Stimulated activated CD4-positive, alpha-beta T cell treated with anti-CD3 and anti-CD28 coated beads, Interleukin-1b, Interleukin-23, amount 100 ng/mL, for 48 hours (primary cell): Measurements from ENCODE around the gene PKP2.
"Not testable (repeated sequence)": the region's sequence is repeated elsewhere in the genome, so short reads cannot be mapped to it uniquely, and the experiment has no call there.

Source experiments
- DNase-seq: peaks from one replicate; pipeline ENCODE4 v3.0.0-alpha.2; 2020

The PKP2 gene

DNA sequence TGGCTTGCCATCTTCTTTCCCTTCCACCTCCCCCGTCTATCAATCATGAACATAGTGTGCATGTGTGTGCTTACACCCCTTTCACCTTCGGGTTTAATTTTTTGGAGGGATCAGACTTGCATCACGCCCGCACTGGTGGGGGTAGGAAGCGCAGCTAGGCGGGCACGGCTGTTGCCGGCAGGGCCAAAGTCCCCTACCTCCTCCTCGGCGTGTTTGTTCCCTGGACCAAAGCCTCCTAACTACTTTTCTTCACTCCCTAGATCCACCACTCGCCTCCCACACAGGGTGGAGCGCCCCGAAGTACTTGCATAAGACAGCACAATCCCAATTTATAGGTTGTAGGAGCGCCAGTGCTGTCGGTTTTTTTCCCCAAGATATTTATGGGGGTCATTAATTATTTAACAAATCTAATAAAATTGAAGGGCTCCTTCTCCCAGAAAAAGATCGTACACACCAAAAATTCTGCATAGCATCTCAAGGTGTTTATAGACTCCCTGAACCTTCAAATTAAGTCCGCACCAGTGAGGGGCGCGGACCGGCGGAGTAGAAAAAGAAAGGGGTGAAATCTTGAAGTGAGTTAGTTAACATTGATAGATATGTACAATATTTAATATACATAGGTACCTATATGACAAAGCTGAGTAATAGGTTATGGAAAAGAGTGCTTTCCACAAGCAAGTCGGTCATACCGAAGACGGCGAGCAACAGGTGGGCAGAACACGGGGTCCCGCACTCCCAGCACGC, 717 bp downstream of the PKP2 start:
- no peak for DNase-seq

DNA sequence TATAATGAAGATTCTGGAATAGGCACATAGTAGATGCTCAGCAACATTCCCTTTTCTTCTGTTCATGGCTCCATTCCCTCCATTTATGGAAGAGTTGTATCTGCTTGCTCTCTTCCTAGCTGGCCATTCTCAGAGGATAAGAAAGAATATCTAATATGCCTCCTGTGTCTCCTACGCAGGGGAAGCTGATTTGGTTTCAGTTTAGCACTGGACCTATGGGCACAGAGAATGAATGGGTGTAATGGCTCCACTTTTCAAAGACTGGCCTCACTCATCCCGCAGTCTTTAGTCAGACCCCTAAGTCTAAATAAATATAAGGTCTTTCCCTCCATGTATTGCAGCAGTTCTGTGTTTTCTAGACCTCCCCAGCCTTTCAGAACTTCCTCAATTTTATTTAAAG, 2.0 kb downstream of the PKP2 start:
- DNase-seq = no peak

DNA sequence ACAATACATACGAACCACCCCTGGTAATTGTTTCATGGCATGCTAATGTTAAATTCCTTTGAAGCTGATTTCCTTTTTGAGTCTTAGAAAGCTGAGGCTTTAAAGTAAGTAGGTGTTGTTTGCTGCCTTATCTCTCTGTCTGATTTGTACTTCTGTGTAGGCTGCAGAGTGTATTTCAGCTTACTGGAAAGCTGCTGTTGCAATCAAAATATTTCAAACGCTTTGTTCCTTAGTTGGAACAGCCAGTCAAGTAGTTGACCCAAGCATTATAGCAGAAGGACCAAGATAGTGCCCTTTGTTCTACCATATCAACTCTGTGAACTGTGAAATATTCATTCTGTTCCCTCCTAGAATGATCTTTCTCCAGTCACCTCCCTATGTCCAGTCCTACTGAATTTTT, 3.1 kb downstream of the PKP2 start:
- no peak for DNase-seq

DNA sequence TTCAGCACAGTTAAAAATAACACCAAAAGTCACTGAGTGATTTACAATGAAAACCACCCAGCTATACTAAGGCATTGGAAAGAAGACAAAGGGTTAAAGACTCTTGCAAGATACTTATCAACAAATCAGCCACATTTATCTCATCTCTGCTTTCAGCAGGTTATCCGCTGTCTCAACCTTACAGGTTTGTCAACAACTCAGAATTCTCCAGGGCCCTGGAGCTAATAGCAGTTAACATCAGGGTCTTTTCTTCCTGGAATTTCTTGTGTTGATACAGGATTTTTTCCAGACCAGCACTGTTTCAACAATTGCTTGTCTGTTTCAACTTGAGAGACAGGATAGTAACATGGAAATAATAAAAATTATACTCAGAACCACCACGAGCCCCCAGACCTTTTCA, 3.5 kb downstream of the PKP2 start:
- DNase-seq = no peak

DNA sequence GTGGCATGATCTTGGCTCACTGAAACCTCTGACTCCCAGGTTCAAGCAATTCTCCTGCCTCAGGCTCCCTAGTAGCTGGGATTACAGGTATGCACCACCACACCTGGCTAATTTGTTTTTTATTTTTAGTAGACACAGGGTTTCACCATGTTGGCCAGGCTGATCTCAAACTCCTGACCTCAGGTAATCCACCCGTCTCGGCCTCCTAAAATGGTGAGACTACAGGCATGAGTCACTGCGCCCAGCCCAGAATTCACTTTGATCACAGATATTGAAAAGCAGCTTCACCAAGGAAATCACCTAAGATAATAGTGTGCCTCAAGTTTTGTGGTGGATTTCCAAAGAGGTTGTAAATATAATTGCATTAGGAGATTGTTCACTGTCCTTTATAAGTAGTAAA, 4.2 kb downstream of the PKP2 start:
- DNase-seq = not testable (repeated sequence)

DNA sequence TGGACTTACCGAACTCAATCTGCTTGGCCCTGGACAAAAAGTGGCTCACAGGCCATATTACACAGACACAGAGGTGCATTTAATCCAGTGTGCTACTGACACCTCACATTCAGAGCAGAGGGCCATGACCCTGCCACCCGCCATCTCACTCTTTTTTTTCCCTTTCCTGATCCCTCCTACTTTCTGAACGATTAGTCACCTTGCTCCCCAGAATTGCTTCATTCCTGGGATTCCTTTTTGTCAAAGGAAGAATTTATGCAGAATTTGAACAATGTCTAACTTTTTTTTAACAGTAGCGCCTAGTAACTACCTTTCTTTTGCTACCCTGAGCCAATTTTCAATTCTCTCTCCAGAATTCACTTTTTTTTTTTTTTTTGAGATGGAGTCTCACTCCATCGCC, 4.6 kb downstream of the PKP2 start:
- DNase-seq = no peak

DNA sequence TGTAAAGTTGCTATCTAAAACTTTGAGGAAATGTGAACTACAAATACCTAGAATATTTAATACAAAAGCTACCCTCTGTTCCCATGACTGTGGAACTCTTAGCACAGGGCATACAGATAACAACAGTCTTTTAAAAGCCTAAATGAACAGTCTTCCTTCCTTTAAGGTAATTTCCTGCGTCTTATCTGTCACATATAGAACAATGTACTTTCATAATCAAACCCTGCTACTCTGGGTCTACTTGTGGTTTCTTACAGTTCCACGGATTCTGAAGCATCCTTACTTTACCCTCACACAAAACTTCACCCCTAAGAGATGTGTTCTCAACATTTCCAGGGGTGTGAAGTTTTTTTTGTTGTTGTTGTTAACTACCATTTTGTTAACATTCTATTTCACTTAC, 5.1 kb downstream of the PKP2 start:
- no peak for DNase-seq

DNA sequence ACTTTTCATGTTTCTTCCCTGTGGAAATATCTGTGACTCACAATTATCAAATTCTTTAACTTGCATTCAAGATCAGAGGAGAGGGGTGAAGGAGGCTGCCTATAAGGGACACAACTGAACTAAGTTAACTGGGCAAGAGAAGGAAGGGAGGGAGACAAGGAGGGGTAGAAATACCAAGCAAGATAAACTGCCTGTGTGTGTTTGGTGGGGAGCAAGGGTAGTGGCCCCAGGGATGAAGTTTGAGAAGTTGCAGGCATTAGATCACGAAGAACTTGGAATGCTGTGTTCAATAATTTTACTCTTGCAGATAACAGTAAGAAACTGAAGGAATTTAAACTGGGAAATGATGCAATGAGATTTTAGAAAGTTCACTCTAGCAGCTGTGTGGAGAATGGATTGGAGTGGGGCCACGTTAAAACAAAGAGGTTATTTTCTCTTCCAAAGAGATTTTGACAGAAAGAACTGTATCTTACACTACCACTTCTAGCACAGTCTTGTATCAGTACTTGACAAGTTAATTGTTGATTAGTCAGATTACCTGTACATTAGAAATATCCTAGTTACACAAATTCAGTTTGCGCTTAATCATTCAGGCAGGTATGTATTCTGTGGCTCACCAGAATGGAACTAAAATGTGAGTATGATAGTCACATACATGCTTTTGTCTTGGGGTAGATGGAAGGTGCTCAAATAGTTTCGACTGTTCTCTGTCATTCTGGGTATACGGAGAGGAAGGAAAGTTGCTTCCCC, 7.4 kb downstream of the PKP2 start:
- DNase-seq = no peak

DNA sequence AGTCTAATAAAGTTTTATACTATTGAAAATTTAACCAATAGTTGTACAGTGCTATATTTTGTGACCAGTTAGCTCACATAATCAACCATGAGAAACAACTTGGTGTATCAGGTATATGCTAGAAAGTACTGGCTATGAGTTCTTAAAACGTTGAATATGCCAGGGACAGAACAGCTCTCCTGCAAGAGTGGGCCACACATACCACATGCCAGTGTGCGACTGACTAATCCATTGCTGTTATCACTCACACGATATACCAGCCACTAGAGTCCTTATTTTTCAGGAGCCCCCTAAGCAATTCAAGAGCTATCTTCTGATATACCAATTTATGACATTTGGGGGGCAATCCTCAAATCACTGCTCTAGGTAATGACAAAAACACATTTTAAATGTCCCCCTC, 9.5 kb downstream of the PKP2 start:
- DNase-seq = no peak

DNA sequence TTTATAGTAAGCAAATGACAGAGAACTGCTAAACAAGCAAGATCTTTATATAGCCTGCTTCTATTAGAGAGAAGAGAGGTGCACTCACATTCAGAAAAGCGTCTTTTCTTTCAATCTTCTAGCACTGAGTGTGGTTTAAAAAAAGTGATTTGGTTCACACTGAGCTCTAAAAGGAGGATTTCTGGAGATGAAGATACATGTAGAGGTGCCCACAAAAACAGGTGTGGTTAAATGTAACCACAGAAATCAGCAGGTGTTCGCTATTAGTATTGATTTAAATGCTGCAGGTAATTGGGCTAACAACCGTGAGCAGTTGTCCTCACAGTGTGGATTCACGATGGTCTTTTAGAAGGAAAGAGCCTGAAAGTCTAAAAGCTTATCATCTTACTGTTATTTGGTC, 10.7 kb downstream of the PKP2 start:
- DNase-seq = no peak

DNA sequence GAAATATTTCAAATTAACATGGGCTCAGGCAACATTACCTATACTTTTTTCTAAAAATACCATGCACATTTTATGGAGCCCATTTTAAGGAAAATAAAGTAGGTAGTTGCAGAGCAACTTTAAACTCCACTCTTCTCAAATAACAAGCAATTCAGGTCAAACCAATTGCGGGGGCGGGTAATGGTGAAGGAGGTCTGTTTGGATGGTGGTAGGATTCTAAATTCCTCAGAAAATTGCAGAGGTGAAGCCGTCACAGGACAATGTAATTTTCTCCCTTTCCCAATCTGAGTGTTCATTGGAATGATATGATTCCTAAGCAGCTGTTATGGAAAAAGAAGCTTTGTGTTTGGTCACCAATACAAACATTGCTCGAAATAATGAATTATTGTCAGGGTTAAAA, 11.6 kb downstream of the PKP2 start:
- DNase-seq = no peak

DNA sequence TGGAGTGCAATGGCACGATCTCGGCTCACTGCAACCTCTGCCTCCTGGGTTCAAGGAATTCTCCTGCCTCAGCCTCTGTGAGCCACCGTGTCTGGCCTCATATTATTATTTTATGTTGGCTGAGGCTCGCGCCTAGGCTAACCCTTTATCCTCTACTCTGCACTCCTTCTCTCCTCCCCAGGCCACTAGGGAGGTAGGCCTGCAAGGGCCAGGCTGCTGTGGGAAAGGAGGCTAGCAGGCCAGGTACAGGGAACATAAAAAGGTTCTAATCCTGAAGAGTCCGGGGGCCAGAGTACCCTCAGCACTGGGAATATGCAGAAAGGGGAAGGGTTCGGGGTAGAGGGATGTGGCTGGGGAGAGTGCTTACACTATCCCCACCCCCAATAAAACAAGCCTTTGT, 14.9 kb downstream of the PKP2 start:
- DNase-seq = no peak

DNA sequence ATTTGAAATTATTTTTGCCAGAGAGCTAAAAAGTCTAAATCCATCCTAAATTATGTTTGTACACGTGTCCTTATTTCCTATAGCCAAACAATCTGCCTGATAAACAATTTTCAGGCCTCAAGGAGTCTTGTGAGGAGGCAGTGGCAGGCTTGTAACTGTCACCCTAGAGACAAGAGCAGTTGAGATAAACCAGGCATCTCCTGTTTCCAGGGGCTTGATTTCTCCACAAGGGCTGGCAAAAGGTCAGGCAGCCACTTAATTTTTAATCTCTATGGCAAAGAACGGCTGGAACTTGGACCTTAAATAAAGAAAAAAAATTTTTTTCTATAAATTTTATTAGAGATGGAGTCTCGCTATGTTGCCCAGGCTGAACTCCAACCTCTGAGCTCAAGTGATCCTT, 15.5 kb downstream of the PKP2 start:
- no peak for DNase-seq

DNA sequence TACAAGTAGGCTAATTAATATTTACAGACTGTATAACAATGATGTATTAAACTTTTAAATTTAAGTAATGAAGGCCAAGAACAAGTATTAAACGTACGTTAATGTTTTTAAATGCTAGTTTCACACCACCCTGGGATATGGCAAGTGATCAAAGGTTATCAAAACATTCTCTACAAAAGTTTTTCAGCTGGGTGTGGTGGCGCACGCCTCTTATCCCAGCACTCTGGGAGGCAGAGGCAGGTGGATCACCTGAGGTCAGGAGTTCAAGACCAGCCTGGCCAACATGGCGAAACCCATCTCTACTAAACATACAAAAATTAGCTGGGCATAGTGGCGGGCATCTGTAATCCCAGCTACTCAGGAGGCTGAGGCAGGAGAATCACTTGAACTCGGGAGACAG, 17.5 kb downstream of the PKP2 start:
- not testable (repeated sequence) for DNase-seq

DNA sequence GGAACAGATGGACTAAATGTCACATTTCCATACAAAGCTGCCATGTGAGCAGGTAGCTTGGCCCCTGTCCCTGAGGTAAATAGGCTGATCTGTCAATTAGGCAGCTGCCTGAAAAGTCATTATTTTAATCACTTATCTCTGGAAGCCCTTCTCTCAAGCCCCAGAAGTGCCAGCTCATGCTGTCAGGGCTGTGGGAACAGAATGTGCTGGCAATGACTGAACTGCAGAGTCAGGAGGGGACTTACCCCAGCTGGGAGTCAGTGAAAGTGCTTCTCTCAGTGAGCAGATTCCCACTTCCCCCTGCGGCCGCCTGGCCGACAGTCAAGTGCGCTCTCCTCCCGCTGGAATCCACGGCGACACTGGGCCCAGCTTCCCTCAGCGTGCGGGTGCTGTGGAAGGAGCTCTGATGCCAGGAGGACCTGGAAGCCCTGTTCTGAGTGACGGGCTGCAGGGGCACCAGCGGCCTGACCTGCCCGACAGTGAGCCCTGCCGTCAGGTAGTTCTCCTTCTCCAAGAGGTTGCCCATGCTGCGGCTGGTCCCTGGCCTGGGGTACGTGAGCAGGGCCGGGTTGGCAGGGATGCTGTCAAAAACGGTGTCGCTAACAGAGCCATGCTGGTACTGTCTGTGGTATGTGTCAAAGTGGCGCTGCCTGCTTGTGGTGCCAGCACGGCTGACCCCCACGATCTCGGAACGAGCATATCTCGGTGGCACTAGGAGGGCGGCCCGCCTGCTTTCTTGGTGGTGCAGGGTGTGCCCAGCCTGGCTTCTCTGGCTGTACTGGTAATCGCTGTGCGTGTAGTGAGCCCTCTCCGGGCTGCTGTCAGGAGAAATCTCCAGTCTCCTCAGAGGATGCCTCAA, 18.7 kb downstream of the PKP2 start:
- DNase-seq = no peak

DNA sequence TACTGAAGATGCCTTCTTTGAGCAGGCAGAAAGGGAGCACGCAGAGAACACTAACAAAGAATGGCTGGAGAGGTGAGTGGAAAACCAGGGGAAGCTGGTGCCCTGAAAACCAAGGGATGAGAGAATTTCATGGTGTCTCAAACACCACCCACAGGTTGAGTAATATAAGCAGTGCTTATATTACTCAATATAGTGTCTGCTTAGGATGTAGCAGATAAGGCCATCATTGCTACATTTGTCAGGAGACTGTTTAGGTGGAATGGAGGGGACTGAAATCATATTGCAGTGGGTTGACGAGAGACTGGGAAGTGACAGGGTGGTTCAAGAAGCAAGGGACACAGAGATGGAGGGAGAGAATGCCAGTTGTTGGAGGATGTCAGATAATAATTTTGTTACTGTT, 20.6 kb downstream of the PKP2 start:
- DNase-seq = no peak

DNA sequence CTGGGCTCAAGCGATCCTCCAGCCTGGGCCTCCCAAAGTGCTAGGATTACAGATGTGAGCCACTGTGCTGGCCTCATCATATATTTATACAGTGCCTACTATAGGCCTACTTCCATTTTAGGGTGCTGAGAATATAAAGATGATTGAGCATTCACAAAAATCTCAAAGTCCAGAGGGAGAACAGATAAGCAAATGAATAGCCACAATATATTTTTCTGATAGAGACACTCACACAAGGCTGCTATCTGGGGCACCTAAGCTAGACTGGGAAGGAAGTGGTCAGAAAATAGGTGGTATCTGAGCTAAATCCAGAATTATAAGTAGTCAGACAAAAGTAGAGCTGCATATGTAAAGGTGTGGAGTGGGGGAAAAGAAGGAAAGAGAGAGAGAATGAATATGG, 21.6 kb downstream of the PKP2 start:
- no peak for DNase-seq

DNA sequence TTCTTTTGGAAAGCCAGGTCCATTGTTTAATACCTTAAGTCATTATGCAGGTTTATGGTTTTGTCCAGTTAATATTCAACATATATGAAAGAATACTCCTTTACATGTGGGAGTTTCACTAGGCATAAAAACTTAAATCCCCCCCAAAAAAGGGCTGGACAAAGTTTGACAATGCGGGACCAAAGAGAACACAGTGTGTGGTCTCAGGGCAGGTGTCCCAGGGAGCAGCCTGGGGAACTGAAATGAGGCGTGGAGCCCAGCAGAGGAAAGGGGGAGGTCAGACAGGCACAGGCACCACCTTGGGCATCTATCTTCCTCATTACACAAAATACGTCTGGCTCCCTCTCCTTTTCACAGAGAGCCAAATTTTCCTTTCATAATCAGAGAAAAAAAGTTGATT, 22.5 kb downstream of the PKP2 start:
- no peak for DNase-seq

DNA sequence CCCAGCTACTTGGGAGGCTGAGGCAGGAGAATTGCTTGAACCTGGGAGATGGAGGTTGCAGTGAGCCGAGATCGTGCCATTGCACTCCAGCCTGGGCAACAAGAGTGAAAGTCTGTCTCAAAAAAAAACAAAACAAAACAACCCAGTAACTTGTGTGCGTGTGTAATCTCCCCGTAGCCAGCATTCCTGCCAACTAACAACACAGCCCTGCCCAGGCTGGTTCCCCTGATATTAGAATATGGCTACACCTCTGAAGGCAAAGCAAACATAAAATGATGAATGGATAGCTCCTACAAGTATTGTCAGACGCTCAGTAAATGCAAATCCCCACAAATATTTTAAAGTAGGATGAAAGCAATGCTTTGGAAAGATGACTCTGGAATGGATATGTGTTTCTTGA, 24.2 kb downstream of the PKP2 start:
- not testable (repeated sequence) for DNase-seq

DNA sequence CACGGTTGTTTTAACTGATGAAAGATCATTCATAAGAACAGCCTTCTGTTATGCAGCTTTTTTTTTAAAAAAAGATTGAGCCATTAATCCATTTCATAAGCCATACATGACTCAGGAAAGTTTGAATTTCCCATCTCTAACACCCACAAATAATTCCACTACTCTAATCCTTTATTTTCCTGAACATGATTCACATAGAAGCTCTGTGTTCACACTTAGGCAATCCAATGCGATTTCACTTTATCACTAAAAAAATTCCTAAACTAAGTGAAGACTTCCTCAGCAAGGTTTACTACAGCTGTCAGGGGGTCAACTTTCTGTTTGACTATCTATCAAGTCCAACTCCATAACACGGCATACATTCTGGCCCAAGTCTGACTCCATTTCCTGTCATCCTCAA, 25.9 kb downstream of the PKP2 start:
- DNase-seq = no peak

DNA sequence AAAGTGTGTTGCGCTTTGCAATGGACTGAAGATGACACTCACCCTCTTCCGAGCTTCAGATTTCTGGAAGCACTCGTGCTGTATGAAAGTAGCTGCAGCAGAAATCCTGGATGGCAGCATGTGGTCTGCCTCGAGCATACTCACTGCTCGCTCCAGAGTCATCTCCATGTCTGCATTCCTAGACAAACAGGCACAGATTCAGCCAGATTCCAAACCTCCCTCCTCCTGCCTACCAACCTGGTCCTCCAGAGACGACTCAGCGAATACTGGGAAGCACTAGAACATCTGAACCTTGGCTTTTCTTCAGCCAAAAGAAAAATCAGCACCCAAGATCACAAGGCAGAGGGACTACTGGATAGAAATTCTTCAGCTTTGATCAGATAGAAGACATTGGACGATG, 27.7 kb downstream of the PKP2 start:
- no peak for DNase-seq

DNA sequence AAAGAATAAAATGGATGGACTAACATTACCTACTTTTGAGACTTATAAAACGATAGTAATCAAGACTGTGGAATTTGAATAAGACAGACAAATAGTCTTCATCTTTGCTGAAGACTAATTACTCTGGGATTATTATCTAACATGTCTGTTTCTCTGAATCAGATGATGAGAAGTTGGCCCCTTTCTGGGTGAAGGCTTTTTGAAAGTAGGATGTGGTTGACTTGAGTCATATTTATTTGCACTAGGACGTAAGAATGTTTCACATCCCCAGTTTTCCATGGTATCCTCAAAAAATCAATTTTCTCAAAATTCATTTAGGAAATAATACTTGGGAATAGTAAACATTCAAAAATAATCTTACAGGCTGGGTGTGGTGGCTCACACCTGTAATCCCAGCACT, 31.8 kb downstream of the PKP2 start:
- DNase-seq = no peak

DNA sequence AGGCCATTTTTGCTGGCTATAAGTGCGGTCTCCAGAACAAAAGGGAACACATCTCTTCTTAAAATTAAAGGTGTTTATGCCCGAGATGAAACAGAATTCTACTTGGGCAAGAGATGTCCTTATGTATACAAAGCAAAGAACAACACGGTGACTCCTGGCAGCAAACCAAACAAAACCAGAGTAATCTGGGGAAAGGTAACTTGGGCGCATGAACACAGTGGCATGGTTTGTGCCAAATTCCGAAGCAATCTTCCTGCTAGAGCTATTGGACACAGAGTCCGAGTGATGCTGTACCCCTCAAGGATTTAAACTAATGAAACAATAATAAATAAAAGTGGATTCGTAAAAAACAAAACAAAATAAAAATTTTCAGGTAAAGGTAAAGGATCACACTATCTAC, 33.4 kb downstream of the PKP2 start:
- no peak for DNase-seq

DNA sequence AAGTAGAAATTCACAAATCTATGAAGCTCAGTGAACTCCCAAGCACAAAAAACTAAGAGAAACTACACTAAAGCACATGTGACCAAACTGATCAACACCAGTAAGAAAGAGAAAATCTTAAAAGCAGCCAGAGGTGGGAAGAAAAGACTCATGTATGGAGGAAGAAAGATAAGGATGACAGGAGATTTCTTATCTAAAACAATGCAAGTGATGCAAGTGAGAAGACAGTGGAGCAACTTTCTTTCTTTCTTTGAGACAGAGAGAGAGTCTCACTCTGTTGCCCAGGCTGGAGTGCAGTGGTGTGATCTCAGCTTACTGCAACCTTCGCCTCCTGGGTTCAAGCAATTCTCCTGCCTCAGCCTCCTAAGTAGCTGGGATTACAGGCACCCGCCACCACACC, 34.9 kb downstream of the PKP2 start:
- DNase-seq = not testable (repeated sequence)
